Fibroblast of the aortic adventitia (primary cell): ENCODE data around the gene CTNNA2. TPM values are rescaled to one million over a fixed set of nuclear protein-coding genes. Genes with fewer than 3 reads are reported as not detected.

Experiments
- DNase-seq: peaks from one replicate; pipeline ENCODE4 v3.0.0-alpha.2; 2010; ENCODE audit warnings: low read depth
- H3K4me3 ChIP-seq: 2 replicates; pipeline ENCODE4 v1.5.1; 2011; ENCODE audit warnings: low read depth, mild to moderate bottlenecking, control low read depth, low read length, moderate library complexity
- CTCF ChIP-seq: IDR thresholded peaks from 2 replicates; pipeline ENCODE4 v1.5.1; 2011; ENCODE audit warnings: mild to moderate bottlenecking, low read length, control low read depth, inconsistent platforms; ENCODE audit not compliant: insufficient read depth
- total RNA-seq: library from RNA; depleted of rRNA; stranded (reverse); fragments of >200 nt; gene quantifications from 2 replicates; pipeline ENCODE4 v1.2.3, GENCODE V29; 2012; ENCODE audit warnings: low replicate concordance

CTNNA2 gene
- total RNA-seq, 1 donor = 0.36 TPM

DNA sequence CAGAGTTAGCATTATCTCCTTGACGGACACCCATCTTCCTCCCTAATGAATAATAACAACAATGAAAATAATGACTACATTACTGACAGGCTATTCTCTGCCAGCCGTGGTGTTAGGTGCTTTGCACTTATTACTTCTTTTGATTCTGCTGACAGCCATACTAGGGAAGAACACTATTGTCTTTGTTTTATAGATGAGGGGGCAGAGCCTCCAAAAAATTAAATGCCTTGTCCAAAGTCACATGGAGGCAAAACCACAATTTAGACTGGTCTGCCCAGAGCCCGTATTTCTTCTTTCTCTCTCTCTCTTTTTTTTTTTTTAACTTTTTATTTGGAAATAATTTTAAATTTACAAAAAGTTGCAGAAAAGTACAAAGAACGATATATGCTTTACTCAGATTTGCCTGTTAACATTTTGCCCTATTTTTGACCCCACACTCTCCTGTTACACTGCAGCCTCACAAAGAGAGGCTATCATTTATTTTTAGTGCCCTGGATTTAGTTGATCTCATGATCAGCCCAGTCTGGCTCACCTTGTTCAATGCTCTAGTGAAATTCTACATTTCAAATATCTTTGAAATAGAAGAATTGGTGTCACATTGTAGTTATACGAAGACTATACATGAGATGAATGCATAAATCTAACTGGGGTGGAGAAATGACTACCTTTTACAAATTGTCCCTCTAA is 422.3 kb downstream of the CTNNA2 start:
- no peak overlapping the region for H3K4me3 ChIP-seq
- TF ChIP-seq CTCF = no peak
- DNase-seq = no peak

DNA sequence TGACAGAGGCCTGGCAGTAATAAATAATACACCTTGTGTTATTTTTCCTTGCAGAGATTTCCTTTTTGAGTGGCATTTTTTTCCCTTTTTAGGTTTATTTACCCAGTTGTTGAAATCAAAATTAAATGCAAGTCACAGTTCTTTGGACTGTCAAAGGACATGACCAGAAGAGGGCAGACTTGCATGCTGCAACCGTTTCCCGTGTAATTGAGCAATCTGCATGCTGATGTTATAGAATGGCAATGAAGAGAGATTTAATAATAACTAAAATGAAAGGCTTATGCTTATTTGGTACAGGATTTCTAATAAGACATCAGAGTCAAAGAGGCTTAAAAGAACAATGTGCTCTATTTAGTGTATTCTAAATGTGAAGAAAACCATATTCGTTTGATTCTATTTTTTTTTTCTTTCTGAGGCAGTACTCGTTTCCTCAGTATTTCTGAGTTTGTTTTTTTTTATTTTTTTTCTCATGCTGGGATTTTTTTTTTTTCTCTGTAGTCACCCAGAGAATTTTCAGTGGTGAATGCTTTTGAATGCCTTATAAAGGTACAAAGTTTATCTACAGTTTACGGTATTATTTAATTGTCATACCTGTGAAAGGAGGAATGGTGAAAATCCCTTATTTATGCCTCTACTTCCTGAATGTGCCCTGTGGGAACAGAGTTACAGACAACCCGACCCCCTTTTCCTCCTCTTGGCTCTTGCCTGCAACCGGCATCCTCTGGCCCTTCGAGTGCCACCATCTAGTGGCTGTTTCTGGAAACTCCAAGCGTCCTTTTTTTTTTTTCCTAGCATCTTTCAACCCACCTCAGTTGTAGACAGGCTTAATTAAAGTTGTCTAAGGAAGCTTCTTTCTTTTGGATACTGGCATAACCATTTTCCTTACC is 423.2 kb downstream of the CTNNA2 start:
- H3K4me3 ChIP-seq = no peak overlapping the region
- peak; percentile 66 for TF ChIP-seq CTCF
- DNase-seq = peak; percentile 68

DNA sequence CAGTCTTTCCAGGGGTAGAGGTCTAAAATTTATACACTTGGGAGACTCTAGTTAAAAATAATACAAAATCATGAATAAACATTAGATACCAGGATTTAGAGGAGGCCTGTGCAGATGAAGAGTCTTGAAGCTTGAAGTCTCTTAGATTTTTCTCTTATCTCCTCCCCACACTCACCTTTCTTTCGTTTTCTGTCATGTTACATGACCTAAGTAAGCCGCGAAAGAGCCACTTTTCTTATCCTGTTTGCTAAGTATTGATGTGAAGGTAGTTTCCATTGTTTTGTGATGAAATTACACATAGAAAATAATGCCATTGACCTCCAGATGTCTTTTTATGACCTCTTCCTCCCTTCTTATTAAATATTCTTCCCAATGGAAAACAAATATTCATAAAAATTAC is 423.9 kb downstream of the CTNNA2 start:
- H3K4me3 ChIP-seq = no peak overlapping the region
- TF ChIP-seq CTCF = no peak
- DNase-seq = no peak

- no peak for TF ChIP-seq CTCF
- no peak for DNase-seq
- no peak overlapping the region for H3K4me3 ChIP-seq
Observed at GRCh38 chr2:79938648-79939047, 425.8 kb downstream of the CTNNA2 start.

DNA sequence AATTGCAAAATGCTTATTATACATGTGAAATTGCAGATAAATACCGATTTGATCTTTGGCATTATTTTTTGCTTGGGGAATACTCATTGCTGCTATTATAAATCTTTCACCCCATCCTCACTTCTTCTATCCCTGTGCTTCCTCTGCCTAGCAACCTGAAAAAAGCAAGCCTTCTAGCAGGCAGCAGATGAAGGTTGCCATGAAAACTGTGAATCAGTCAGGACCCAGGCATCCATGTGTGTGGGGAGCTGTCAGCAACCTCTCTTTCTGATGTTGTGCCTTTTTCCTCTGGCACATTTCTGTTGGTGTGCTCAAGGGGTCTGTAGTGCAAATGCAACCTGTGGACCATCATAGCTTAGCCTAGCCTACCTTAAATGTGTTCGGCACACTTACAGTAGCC is 427.5 kb downstream of the CTNNA2 start:
- no peak overlapping the region for H3K4me3 ChIP-seq
- no peak for DNase-seq
- no peak for TF ChIP-seq CTCF

- H3K4me3 ChIP-seq = no peak overlapping the region
- no peak for DNase-seq
- no peak for TF ChIP-seq CTCF
Observed at GRCh38 chr2:79941179-79941578, 428.3 kb downstream of the CTNNA2 start.
